Gastroesophageal sphincter (tissue), 4 donors: ENCODE data around the gene HTR1E. TPM values are rescaled to one million over a fixed set of nuclear protein-coding genes. Genes with fewer than 3 reads are reported as not detected.

Source experiments
- small RNA-seq, 4 donors: library from RNA; depleted of rRNA; stranded (forward); fragments of <200 nt; gene quantifications; one replicate each; pipeline ENCODE3, GENCODE V24; 2016
- total RNA-seq, 4 donors: library from RNA; depleted of rRNA; stranded (reverse); fragments of >200 nt; gene quantifications; one replicate each; pipeline ENCODE4 v1.1.0, GENCODE V29; 2016

The HTR1E gene
- total RNA-seq, 4 donors from 2014 or later, result 0.17 to 0.93 (median 0.81) TPM; not detected in 1

Small RNAs within 50 kb of the gene (small RNA-seq; reads per million reads assigned to genes)
- gene AL157777.2 (0 reads per million in 4 donors), gene MTHFD2P2 (0 reads per million in 4 donors)

Other genes with a start within 250 kb of the HTR1E start
- not detected for gene CGA, start 157.6 kb downstream of the HTR1E start, total RNA-seq
- 10 to 100 TPM; 23.9 to 82.3 (median 54.5) TPM for gene ZNF292, start 218.0 kb downstream of the HTR1E start, total RNA-seq